Heart left ventricle (tissue), 16 donors: Measurements from ENCODE around the gene ADORA2B. TPM values are rescaled to one million over a fixed set of nuclear protein-coding genes. Genes with fewer than 3 reads are reported as not detected.

ENCODE experiments used
- ATAC-seq, 4 donors: fragments of 200-7000 bp; cut with Tn5 transposase; one replicate each; pipeline ENCODE4 v1.9.1; 2020 to 2022; ENCODE audit warnings: moderate library complexity in 4 of 4, mild to moderate bottlenecking in 3 of 4, moderate number of reproducible peaks in 1 of 4
- DNase-seq, 5 donors: peaks; one replicate each; pipeline ENCODE4 v3.0.0-alpha.2; 2020
- H3K27ac ChIP-seq, 12 donors: fragments of 200-600 bp; sonication (generic) in 4 of 12; one replicate each; pipeline versions ENCODE4 v1.5.0 to v1.8.0; 2016 to 2022; ENCODE audit warnings: mild to moderate bottlenecking in 2 of 12
- H3K27me3 ChIP-seq, 9 donors: fragments of 200-600 bp; sonication (generic) in 2 of 9; one replicate each; pipeline versions ENCODE4 v1.5.1 to v1.8.0; 2016 to 2022; ENCODE audit warnings: mild to moderate bottlenecking in 3 of 9
- H3K36me3 ChIP-seq, 9 donors: fragments of 200-600 bp; sonication (generic) in 2 of 9; one replicate each; pipeline versions ENCODE4 v1.5.0 to v1.8.0; 2018 to 2022; ENCODE audit warnings: mild to moderate bottlenecking in 2 of 9
- H3K4me1 ChIP-seq, 12 donors: fragments of 200-600 bp; sonication (generic) in 4 of 12; one replicate each; pipeline versions ENCODE4 v1.5.0 to v1.8.0; 2016 to 2022; ENCODE audit warnings: mild to moderate bottlenecking in 3 of 12
- H3K4me3 ChIP-seq, 12 donors: fragments of 200-600 bp; sonication (generic) in 4 of 12; one replicate each; pipeline versions ENCODE4 v1.5.0 to v1.8.0; 2017 to 2022; ENCODE audit warnings: mild to moderate bottlenecking in 9 of 12, moderate library complexity in 4 of 12
- H3K9me3 ChIP-seq, 12 donors: fragments of 200-600 bp; sonication (generic) in 4 of 12; one replicate each; pipeline versions ENCODE4 v1.5.0 to v1.8.0; 2016 to 2022; ENCODE audit warnings: mild to moderate bottlenecking in 1 of 12
- POLR2A ChIP-seq, 2 donors: fragments of 450-650 bp; IDR thresholded peaks; one replicate each; pipeline ENCODE4 v1.6.1; 2017; ENCODE audit warnings: antibody characterized with exemption in 2 of 2, mild to moderate bottlenecking in 2 of 2, moderate library complexity in 2 of 2
- WGBS, 4 donors: extraction: QIAGEN DNeasy Blood & Tissue Kit in 2 of 4; methylation state at CpG; one replicate each; pipeline versions ENCODE4 v1.1.5 to v1.1.7; 2013 to 2018; 5-methylcytosine and 5-hydroxymethylcytosine counted together
- intact Hi-C, 10 donors: fragments of 100-400 bp; cut with DNase I; formaldehyde crosslinking; loops; one replicate each; pipeline versions ENCODE4 v1.11.1 to v1.14.2; 2022
- polyA plus RNA-seq, 2 donors: library from polyadenylated mRNA; stranded (reverse); fragments of 200-250 nt; gene quantifications; one replicate each; pipeline ENCODE4 v1.2.3, GENCODE V29; 2013
- total RNA-seq, 9 donors: library from RNA; depleted of rRNA in 2 of 9; stranded (reverse); fragments of >200 nt in 2 of 9; fragmentation: NEBNext Ultra II Directional in 3 of 9; extraction: Animal tissue kit (Norgen Biotek cat#: 25700) in 3 of 9; gene quantifications; one replicate each; pipeline versions ENCODE4 v1.1.0 to v1.2.4, GENCODE V29; 2016 to 2023
- TF ChIP-seq, protein P1 (sequence below), 12 donors: fragments of 200-600 bp; sonication (generic) in 4 of 12; IDR thresholded peaks; one replicate each; pipeline versions ENCODE4 v1.5.0 to v1.8.0; 2018 to 2022; ENCODE audit warnings: antibody characterized with exemption in 12 of 12, mild to moderate bottlenecking in 5 of 12
- donor health status: ischemic (EF 13 %, LVEDD 7.1; RV severe dilation, severe dysfunction).
- donor health status: healthy with polysubstance abuse.
- donor health status: DM: no; HTN: yes; CAD: no.
- donor health status: DM: no; HTN: no; CAD: no.
- donor health status: ischemic (EF 25% LVEDD 6.9; RV normal size, moderate dysfunction).
- donor health status: ischemic (EF 25% LVEDD 5.7; RV mildly dilated, moderate dysfunction).
- donor health status: healthy.
- donor health status: DM: yes; HTN: yes; CAD: no.
- donor health status: ischemic (EF 35%, LVEDD 5.7; RV mildly dilated, moderate dysfunction).
- donor health status: nonischemic (EF 11% LVEDD 7.7; RV severe dilation, severe dysfunction).
- donor health status: DM: yes; HTN: yes; CAD: no.
- donor health status: PGD.
- donor health status: ischemic (EF 29% LVEDD 5.4; RV normal size, mild dysfunction).
- donor health status: nonischemic (EF 23%, LVEDD 6.1; RV moderate dilation, normal function).

Gene ADORA2B
- total and polyA plus RNA-seq, 11 donors: 0.61 to 3.1 (median 0.87) TPM

DNA sequence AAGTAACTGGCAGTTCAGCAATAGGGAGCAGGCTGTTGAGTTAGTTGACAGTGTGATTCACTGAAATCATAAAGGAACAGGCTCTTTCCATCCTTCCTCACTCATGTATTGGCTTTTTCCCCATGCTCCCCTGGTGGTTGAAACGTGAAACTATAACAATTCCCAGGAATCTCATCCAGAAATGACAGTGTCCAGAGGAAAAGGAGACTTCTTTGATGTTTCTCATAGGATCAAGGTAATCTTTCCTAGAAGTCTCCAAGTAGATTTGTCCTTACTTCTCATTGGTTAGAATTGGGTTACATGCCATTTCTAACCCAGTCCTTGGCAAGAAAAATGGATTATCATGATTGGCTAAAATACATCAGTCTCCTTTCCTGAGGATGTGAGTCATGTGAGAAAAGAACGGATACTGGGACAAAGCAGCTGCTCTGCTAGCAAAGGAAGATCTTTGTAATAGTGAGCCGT is 69.0 kb downstream of the ADORA2B start:
- 12 to 31% (median 21%) methylated on average over 3 of the region's 3 CpGs for WGBS, 4 donors
- no peak for DNase-seq
- Histone ChIP-seq H3K4me3 (no peak overlapping the region), H3K27me3 (no peaks in the 10 kb centered on the region), H3K27ac (peak overlapping the region in 11 of 12 donors; percentile 4 to 64 (median 36)), H3K4me1 (peaks cover 0 to 38% (median 19%) of the 10 kb centered on the region in 12 donors), H3K9me3 (no peaks in the 10 kb centered on the region), H3K36me3 (peaks cover 0 to 96% (median 78%) of the 10 kb centered on the region in 9 donors)
- no peak for TF ChIP-seq POLR2A (IDR thresholded peaks at IDR 0.05)
- TF ChIP-seq, protein P1, sequence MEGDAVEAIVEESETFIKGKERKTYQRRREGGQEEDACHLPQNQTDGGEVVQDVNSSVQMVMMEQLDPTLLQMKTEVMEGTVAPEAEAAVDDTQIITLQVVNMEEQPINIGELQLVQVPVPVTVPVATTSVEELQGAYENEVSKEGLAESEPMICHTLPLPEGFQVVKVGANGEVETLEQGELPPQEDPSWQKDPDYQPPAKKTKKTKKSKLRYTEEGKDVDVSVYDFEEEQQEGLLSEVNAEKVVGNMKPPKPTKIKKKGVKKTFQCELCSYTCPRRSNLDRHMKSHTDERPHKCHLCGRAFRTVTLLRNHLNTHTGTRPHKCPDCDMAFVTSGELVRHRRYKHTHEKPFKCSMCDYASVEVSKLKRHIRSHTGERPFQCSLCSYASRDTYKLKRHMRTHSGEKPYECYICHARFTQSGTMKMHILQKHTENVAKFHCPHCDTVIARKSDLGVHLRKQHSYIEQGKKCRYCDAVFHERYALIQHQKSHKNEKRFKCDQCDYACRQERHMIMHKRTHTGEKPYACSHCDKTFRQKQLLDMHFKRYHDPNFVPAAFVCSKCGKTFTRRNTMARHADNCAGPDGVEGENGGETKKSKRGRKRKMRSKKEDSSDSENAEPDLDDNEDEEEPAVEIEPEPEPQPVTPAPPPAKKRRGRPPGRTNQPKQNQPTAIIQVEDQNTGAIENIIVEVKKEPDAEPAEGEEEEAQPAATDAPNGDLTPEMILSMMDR (IDR thresholded peaks at IDR 0.05): peak in 10 of 12 donors; percentile 22 to 54 (median 42)
- intact Hi-C loops: no loop called here
- ATAC-seq: peak; percentile 43 to 80 (median 76)

DNA sequence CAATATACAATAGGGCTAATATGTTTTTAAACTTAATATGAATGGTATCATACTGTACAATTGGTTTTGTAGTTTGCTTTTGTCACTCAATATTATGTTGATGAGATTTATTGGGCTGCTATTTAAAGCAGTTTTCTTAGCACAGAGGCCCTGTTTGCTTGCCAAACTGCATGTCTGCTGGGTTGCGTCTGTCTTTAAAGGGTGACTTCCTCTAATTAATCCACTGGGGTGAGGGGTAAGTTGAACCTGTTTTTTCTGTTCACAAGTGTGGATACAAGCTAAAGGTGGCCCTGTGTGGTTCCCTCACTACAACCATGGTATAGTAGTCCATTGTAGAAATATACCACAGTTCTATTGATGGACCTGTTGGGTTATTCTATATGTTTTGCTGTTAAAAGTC is 74.4 kb downstream of the ADORA2B start:
- Histone ChIP-seq H3K27me3 (no peaks in the 10 kb centered on the region), H3K27ac (peak overlapping the region in 6 of 12 donors; percentile 4 to 37 (median 19)), H3K4me3 (no peak overlapping the region), H3K36me3 (peaks cover 0 to 86% (median 63%) of the 10 kb centered on the region in 9 donors), H3K9me3 (no peaks in the 10 kb centered on the region), H3K4me1 (peaks cover 0 to 45% (median 8%) of the 10 kb centered on the region in 12 donors)
- DNase-seq (no peak), ATAC-seq (peak; percentile 33 to 65 (median 51))
- 26 to 50% (median 30%) methylated on average over 1 of the region's 1 CpG for WGBS, 4 donors
- TF ChIP-seq, protein P1 (IDR thresholded peaks at IDR 0.05): no peak
- no peak for TF ChIP-seq POLR2A (IDR thresholded peaks at IDR 0.05)
- intact Hi-C loops: no loop called here

DNA sequence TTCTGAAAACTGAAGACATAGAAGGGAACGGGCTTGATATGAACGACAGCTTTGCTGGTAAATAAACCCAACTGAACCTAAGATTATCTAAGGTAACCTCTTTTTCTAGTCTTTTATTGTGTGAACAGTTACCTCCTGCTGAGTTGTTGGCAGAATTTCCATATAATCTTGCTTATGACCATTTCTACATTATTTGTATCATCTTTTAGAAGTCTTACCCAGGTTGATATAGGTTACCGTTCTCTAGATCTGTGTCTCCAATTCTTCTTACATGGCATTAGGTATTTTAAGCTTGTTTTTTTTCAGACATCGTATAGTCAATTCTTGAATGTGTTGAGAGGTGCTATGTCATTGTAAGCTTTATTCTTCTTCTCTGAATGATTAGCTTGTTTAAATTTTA is 79.0 kb downstream of the ADORA2B start:
- no peak for ATAC-seq
- no peak for DNase-seq
- Histone ChIP-seq H3K36me3 (peaks cover 0 to 90% (median 79%) of the 10 kb centered on the region in 9 donors), H3K4me3 (no peak overlapping the region), H3K9me3 (no peaks in the 10 kb centered on the region), H3K4me1 (peaks cover 0 to 45% (median 13%) of the 10 kb centered on the region in 12 donors), H3K27ac (peak overlapping the region in 1 of 12 donors; percentile 13), H3K27me3 (no peaks in the 10 kb centered on the region)
- 72 to 90% (median 87%) methylated on average over 4 of the region's 4 CpGs for WGBS, 4 donors
- intact Hi-C loops: no loop called here
- TF ChIP-seq, protein P1 (IDR thresholded peaks at IDR 0.05): no peak
- no peak for TF ChIP-seq POLR2A (IDR thresholded peaks at IDR 0.05)

DNA sequence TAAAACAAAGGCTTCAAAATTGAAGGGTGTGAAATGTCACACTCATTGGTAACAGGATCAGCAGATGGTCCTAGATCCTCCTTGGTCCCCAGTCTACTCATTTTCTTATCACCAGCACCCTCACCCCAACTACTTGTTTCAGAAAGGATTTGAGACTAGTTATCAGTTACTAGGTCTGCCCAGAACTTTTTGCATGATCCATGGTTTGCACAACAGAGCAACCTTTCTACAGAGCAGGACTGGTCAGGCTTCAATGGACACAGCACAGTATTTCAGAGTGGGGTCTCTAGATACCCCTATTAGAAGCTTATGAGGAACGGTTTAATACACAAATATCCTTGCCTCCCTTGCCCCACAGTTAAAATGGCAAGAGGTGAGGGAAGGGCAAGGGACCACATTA is 80.3 kb downstream of the ADORA2B start:
- H3K4me3 ChIP-seq: no peak overlapping the region
- TF ChIP-seq POLR2A (IDR thresholded peaks at IDR 0.05): no peak
- TF ChIP-seq, protein P1 (IDR thresholded peaks at IDR 0.05): no peak
- peaks cover 0 to 36% (median 11%) of the 10 kb centered on the region in 12 donors for H3K4me1 ChIP-seq
- H3K9me3 ChIP-seq: no peaks in the 10 kb centered on the region
- H3K27ac ChIP-seq: no peak overlapping the region
- DNase-seq (no peak), ATAC-seq (no peak)
- H3K27me3 ChIP-seq: no peaks in the 10 kb centered on the region
- intact Hi-C loops: no loop called here
- peaks cover 0 to 91% (median 83%) of the 10 kb centered on the region in 9 donors for H3K36me3 ChIP-seq
- WGBS, 4 donors: 95 to 100% (median 97%) methylated on average over 1 of the region's 1 CpG

Other genes with a start within 250 kb of the ADORA2B start
- gene ZNF286A, start 245.4 kb upstream of the ADORA2B start, total RNA-seq: 10 to 100 TPM in 8 of 9 donors, 1 to 10 TPM in 1; 8.2 to 14.0 (median 11.4) TPM
- 10 to 100 TPM in 1 of 2 donors, 1 to 10 TPM in 1; 8.4 to 11.9 TPM for gene ZNF286A, start 245.4 kb upstream of the ADORA2B start, polyA plus RNA-seq
- gene TBC1D26, start 212.8 kb upstream of the ADORA2B start, total RNA-seq: not detected
- gene TBC1D26, start 212.8 kb upstream of the ADORA2B start, polyA plus RNA-seq: not detected
- 10 to 100 TPM; 15.3 to 41.8 (median 31.4) TPM for gene ZSWIM7, start 54.6 kb downstream of the ADORA2B start, total RNA-seq
- 10 to 100 TPM; 35.7 to 47.3 TPM for gene ZSWIM7, start 54.6 kb downstream of the ADORA2B start, polyA plus RNA-seq
- 10 to 100 TPM; 23.3 to 47.0 (median 29.0) TPM for gene TTC19, start 54.7 kb downstream of the ADORA2B start, total RNA-seq
- gene TTC19, start 54.7 kb downstream of the ADORA2B start, polyA plus RNA-seq: 10 to 100 TPM; 10.3 to 28.6 TPM